GM21390 (cell line): ENCODE results near the gene TPRG1.

Source experiments
- ATAC-seq: cut with Tn5 transposase; IDR thresholded peaks from one replicate; pipeline ENCODE4 v1.9.1; 2021; ENCODE audit not compliant: unreplicated experiment

The TPRG1 gene

GRCh38 chr3:189165092-189165612 is 6.6 kb upstream of the TPRG1 start:
- ATAC-seq: no peak

GRCh38 chr3:189166321-189166720 is 5.5 kb upstream of the TPRG1 start:
- no peak for ATAC-seq

- ATAC-seq: no peak
Measured at GRCh38 chr3:189167027-189167766, 4.6 kb upstream of the TPRG1 start.

- no peak for ATAC-seq
Measured at GRCh38 chr3:189168711-189169110, 3.1 kb upstream of the TPRG1 start.

- no peak for ATAC-seq
Measured at GRCh38 chr3:189169728-189170127, 2.0 kb upstream of the TPRG1 start.

GRCh38 chr3:189170559-189170958 is 1.2 kb upstream of the TPRG1 start:
- no peak for ATAC-seq

GRCh38 chr3:189172668-189173419 is 1.1 kb downstream of the TPRG1 start:
- ATAC-seq: no peak

- no peak for ATAC-seq
Measured at GRCh38 chr3:189184566-189184965, 12.8 kb downstream of the TPRG1 start.

GRCh38 chr3:189186101-189186500 is 14.3 kb downstream of the TPRG1 start:
- no peak for ATAC-seq

GRCh38 chr3:189188466-189188865 is 16.7 kb downstream of the TPRG1 start:
- no peak for ATAC-seq

GRCh38 chr3:189192725-189193124 is 21.0 kb downstream of the TPRG1 start:
- ATAC-seq: no peak

GRCh38 chr3:189195302-189195701 is 23.5 kb downstream of the TPRG1 start:
- no peak for ATAC-seq

GRCh38 chr3:189202106-189202505 is 30.3 kb downstream of the TPRG1 start:
- no peak for ATAC-seq

GRCh38 chr3:189202583-189202982 is 30.8 kb downstream of the TPRG1 start:
- no peak for ATAC-seq

- ATAC-seq: no peak
Measured at GRCh38 chr3:189204167-189204866, 32.5 kb downstream of the TPRG1 start.

GRCh38 chr3:189204937-189205336 is 33.2 kb downstream of the TPRG1 start:
- no peak for ATAC-seq

GRCh38 chr3:189210251-189210770 is 38.5 kb downstream of the TPRG1 start:
- no peak for ATAC-seq

GRCh38 chr3:189212681-189213080 is 40.9 kb downstream of the TPRG1 start:
- ATAC-seq: no peak

- ATAC-seq: no peak
Measured at GRCh38 chr3:189214651-189215050, 42.9 kb downstream of the TPRG1 start.

GRCh38 chr3:189222927-189223636 is 51.3 kb downstream of the TPRG1 start:
- no peak for ATAC-seq

GRCh38 chr3:189225431-189225830 is 53.7 kb downstream of the TPRG1 start:
- ATAC-seq: no peak
